NCI-H460 (cell line): ENCODE results near the gene CRYBG2. TPM values are rescaled to one million over a fixed set of nuclear protein-coding genes. Genes with fewer than 3 reads are reported as not detected.
A peak's percentile ranks its signal among the peaks of the same experiment; 100 is the strongest.
"Not testable (repeated sequence)": the region's sequence is repeated elsewhere in the genome, so short reads cannot be mapped to it uniquely, and the experiment has no call there.

Experiments
- DNase-seq: peaks from one replicate; pipeline ENCODE4 v3.0.0-alpha.2; 2016; ENCODE audit warnings: low read depth; ENCODE audit errors: extremely low read depth
- total RNA-seq: library from RNA; depleted of rRNA; stranded (reverse); fragments of >200 nt; shearing (Covaris generic); gene quantifications from 2 replicates; pipeline ENCODE4 v1.2.3, GENCODE V29; 2014

The CRYBG2 gene
- total RNA-seq, 1 experiment from 2014 or later: 0.20 TPM

DNA sequence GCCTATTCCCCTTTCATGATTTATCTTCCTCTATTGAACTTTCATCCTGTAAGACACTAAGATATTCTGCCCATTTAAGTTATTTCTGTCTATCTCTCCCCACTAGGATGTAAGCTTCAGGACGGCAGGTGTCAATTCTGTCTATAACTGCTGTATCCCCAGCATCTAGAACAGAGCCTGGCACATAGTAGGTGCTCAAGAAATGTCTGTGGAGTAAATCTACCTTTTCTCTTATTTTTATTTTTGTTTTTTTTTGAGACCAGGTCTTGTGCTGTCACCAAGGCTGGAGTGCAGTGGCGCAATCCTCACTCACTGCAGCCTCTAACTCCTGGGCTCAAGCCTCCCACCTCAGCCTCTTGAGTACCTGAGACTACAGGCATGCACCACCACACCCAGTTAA is 30.5 kb downstream of the CRYBG2 start:
- DNase-seq: no peak

DNA sequence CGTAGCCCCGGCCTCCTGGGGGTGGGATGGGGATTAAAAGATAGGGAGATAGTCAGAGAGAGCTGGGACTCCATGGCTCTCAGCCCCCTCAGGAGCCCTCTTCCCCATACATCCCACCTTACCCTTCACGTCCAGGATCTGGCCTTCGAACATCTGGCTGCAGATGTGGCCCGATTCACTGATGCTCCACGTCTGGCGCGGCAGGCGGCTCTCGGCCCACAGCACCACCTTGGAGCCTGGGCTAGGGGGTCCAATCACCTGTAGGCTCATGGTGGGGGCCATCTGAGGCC is 31.9 kb downstream of the CRYBG2 start:
- DNase-seq: no peak

DNA sequence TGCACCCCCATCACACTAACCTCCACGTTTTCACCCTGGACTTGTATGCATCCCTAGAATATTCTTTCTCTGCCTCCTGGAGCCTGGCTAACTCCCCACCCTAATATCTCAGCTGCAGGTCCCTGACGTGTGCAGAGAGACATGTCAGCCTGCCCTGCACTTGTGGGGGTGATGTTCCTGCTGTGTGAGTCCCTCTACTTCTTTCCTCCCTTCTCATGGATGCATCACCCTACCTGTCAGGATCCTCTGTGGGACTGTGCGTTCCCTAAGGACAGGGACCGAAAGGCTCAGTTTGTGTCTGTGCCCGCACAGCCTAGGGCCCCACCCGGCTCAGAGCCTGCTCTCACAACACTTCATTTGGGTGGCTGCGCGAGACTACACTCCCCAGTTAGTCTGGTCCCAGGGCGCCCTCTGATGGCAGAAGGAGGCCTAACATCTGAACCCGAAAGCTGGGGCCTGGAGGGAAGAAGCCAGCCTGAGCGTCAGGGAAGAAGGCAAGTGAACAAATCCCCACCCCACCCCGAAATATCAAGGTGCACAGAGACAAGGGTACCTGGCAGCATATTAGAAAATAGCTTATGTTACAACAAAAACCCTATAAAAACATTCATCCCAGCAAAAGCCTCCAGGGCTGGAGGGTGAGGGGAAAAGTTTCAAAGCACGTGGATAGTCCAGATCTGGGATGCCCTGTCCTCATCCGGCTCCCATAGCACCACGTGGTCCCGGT is 32.5 kb downstream of the CRYBG2 start:
- peak; percentile 78 for DNase-seq

DNA sequence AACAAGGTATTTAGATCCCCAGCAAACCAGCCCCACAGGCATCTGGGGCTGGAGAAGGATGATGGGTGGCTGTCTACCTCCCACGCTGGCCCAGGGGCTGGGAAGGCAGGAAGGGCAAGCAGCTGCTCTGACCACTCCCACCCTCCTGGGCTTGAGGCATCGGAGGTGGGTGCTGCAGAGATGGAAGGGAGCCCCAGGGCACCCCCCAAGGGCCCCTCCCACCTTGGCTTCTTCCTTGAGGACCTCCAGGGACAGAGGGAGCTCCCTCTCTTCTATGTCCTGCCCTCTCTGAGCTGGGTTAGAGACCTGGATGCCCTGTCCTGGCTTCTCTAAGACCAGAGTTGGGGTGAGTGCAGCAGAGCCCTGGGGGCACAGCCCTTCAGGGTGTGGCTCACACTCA is 33.0 kb downstream of the CRYBG2 start:
- DNase-seq: no peak

DNA sequence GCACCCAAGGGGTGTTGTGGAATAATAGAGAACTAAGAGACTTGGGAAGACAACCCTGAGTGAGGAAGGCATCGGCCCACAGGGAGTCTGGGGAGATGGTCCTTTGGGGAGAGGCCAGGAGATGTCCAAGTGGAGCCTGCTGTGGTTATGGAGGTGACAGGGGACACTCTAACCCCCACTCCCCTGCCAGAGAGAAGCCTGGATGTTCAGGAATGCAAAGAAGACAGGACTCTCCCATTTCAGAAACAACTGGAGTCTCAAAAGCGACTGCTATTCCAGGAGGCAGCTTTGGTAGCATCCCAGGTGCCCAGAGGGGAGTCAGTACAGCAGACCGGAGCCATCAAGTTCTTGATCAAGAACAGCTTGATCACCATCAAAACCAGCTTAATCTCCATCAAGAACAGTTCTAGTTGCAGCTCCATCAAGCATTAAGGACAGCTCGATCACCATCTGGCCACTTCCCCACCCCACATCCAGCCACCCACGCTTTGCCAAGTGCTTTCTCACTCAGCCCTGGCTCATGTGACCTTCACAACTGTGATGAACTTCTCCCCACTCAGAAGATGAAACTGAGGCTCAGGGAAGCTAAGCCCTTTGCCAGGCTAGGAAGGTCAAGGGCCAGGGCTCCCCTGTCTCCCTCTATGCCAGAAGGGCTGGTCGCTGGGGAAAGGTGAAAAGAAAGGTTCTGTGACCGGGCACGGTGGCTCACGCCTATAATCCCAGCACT is 35.4 kb downstream of the CRYBG2 start:
- DNase-seq: no peak

DNA sequence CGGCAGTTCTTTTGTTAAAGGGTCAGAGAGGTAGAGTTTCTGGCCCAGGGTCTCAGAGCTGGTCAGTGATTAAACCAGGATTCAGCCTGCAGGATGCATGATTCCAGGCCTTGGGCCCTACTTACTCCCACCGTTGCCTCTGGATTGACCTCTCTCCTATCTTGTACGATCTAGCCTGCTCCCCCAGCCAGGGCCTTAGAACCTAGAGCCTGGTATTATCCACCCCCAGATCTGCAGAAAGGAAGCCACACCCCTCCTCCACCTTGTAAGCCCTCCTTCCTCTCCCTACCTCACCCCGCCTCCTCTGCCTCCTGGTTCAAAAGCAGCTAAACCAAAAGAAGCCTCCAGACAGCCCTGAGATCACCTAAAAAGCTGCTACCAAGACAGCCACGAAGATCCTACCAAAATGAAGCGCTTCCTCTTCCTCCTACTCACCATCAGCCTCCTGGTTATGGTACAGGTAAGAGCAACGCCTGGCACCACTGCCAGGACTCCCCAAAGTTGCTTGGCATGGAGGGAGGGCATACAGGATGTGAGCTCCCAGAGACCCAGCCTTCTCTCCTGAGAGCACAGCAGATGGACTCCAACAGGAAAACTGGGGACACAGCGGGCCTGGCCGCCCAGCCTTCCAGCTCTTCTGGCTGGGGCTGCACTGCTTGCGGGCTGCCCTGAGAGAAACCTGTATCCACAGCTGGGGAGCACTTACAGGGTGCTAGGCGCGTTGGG is 36.2 kb downstream of the CRYBG2 start, which contains the start of gene CD52:
Gene CD52, plus strand, starts transcription at position 347 of the 726 bp plus-strand sequence. Its CDS starts 60 bp downstream, at position 407.
- DNase-seq: no peak

DNA sequence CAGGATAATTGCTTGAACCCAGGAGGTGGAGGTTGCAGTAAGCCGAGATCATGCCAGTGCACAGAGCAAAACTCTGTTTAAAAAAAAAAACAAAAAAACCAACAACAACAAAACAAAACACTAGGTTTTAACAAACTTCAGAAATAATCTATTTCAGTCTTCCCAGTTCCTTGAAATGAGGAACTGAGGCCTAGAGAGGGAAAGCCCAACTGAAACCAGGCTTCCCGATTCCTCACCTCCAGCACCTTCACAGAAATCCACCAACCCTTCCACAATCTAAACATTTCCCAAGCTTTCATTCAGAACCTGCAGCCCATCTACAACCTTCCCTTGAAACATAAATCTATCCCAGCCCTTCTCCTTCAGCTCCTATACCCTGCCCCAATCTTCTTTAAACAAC is 36.8 kb downstream of the CRYBG2 start:
- DNase-seq: no peak

DNA sequence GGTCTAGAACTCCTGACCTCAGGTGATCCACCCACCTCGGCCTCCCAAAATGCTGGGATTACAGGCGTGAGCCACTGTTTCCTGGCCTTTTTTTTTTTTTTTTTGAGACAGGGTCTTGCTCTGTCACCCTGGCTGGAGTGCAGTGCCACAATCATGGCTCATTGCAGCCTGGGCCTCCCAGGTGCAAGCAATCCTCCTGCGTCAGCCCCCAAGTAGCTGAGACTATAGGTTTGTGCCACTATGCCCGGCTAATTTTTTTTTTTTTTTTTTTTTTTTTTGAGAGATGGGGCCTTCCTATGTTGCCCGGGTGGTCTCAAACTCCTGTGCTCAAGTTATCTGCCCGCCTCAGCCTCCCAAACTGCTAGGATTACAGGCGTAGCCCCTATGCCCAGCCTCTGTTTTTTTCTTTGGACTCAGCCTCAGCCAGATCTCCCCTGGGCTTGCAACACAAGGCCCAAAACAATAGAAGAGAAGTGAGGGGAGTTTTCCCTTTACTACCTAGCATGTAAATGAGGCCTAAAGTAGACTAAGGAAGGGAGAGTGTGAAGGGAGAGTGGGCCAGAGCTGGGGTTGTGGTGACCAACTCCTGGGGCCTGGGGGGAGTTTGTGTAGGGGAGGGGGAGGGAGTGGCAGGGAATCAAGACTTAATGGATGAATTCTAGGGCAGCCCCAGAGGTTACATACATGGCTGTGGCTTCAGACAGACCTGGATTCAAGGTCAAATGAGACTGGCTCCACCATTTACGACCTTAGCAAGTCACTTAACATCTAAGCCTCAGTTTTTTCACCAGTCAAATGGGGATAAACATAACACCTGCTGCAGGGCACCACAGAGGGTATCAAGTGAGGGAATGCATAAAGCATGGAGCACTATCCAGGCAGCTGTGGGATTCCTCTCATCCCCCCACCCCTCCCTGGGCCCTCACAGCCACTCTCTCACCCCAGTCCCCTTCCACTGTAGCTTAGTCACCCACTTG is 37.8 kb downstream of the CRYBG2 start:
- DNase-seq: no peak

DNA sequence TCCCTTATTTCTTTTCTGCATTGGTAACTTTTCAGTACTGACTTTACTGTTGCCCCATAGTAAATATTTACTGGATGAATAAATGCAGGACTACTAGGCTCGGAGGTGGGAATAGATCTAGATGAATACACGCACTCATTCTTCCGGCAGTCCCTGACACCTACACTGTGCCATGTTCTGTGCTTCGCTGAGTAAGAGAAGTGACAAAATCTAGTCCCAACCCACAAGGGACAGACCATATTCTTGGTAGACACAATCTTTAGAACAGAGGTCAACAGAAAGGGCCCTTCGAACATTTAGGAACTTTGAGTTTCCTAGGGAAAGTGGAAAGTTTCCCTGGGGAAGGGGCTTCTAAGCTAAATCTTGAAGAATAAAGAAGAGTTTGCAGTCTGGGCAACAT is 39.4 kb downstream of the CRYBG2 start:
- DNase-seq: no peak

DNA sequence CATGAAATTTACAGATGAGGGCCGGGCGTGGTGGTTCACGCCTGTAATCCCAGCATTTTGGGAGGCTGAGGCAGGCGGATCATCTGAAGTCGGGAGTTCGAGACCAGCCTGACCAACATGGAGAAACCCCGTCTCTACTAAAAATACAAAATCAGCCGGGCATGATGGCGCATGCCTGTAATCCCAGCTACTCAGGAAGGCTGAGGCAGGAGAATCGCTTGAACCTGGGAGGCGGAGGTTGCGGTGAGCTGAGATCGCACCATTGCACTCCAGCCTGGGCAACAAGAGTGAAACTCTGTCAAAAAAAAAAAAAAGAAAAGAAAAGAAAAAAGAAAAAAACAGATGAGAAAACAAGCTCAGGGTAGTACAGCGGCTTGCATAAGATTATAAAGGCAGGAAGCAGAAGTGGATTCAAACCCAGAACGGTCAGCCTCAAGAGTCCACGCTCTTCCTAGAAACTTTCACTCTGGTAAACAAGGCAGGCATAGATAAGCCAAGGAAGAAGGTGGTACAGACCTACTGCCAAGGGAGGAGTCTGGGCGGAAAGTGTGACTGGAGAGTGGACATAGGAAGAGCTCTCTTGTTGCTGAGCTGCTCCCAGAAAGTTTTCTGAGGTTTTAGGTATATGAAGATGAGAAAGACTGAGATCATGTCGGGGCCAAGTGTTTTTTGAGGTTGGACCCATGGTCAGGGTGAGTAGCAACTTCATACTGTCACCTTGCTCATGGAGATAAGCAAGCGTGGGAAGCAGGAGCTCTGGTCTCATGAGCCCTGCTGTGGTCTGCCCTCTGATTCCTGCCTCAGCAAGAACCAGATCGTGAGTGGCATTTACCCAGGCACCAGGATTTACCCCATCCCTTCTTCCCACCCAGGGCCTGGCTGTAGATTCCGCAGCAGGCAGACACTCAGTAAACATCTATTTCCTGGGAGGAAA is 45.7 kb downstream of the CRYBG2 start:
- DNase-seq: not testable (repeated sequence)

DNA sequence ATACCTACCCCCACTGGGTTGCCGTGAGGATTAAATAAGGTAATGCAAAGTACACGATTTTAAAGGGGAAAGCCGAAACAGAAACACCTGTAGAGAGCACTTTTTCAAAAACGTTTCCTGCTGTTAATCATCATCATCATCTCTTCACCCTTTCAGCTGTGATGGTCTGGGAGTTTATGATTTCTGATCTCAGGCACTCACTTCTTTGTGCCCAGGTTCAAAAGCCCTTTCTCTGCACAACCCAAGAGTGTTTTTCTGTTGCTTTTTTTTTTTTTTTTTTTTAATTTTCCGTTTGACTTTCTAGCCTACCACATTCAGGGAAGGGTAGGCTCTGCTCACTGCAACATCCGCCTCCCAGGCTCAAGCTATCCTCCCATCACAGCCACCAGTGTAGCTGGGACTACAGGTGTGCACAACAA is 46.6 kb downstream of the CRYBG2 start:
- no peak for DNase-seq

DNA sequence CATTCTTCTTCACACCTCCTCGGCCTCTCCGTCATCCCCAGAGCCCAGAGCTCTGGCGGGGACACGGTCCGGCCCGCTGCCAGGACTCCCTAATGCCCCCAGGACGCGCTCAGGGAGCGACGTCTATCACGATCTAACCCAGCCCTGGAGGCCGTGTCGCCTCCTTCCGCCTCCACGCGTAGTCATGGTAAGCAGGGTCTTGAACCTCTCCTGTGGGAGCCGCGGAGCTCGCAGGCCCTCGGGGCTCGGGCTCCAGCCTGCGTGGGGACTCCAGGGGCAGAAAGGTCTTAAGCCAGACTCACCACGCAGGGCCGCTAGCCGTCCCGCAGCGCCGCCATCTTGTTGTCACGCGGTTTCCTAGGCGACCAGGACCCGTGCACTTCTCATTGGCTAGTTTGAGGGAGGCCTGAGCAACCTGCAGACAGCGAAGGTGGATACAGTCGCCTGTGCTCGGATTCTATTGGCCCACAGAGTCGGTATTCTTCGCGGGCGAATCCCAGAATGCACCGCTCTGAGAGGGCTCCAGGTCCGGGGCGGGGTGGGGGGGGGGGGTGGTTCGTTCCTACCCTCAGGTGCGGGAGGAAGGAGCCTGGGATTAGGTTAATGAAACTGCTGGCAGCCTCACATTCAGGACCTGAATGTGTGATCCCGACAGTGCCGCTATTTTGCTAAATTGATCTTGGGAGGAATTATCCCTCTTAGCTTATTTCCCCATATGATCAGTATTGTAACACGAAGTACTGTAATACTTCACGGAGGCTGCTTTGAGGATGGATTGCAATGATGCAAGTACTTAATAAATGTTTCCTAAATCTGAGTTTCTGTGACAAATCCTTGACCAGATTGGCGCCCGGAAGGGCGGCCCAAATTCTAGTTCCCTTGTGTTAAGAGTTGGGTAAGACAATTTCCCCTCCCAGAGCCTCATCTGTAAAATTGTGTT is 47.4 kb downstream of the CRYBG2 start, which contains the start of gene UBXN11:
Gene UBXN11, minus strand, starts transcription at position 347 of the 940 bp plus-strand sequence. CDS start 3,753 bp downstream, outside the sequence.
- DNase-seq: peak; percentile 92

DNA sequence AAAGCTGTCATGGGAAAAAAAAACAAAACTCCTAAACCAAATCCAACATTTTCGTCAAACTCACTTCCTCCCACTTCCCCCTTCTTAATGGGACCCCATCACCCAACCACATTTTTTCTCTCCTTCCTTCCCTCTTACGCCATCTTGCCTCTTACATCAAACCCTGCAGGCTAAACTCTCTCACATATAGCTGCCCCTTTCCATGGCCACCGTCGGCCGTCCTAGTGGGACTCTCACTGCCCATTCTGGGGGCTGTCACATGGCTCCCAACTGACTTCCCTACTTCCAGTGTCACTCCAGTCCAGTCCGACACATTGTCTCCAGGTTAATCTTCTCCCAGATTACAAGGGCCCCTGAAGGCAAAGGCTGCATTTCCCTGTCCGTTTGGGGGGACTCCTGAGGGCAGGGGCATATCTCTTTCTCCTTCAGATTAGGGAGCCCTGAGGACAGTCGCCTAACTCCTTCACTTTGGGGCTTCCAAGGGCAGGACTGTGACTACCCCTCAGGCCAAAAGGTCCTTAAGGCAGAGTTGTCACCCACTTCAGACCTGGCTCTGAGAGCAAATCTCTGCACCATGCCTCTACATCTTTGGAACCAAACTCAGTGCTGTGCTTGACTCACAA is 48.2 kb downstream of the CRYBG2 start:
- no peak for DNase-seq

DNA sequence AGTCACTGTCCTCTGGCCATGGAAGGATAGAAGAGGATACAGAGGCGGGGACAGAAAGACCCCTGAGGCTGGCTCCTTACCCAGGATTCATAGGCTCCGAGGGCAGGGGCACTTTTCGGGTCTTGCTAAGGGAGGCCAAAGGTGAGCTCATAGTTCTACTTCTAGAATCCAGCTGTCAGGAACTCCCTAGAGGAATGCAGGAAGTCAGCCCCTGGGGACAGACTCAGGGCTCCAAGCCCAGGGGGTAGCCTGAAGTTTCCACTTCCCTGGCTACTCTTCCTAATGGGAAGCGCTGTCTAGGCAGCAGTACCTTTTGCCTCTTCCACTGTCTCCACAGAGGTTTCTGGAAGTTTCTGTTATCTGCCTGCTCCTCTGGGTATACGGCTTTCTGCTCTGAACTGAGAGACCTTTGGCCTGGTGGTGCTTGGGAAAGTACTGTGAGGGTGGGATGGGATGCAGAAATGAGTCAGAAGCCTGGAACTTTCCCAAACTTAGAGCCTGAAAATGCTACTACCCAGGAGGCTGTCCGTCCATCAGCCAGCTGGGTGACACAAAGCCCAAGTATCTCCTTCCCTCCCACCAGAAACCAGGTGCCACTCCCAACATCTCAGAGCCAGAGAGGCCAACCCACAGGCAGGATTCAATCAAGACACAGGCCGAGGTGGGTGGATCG is 51.1 kb downstream of the CRYBG2 start:
- no peak for DNase-seq

DNA sequence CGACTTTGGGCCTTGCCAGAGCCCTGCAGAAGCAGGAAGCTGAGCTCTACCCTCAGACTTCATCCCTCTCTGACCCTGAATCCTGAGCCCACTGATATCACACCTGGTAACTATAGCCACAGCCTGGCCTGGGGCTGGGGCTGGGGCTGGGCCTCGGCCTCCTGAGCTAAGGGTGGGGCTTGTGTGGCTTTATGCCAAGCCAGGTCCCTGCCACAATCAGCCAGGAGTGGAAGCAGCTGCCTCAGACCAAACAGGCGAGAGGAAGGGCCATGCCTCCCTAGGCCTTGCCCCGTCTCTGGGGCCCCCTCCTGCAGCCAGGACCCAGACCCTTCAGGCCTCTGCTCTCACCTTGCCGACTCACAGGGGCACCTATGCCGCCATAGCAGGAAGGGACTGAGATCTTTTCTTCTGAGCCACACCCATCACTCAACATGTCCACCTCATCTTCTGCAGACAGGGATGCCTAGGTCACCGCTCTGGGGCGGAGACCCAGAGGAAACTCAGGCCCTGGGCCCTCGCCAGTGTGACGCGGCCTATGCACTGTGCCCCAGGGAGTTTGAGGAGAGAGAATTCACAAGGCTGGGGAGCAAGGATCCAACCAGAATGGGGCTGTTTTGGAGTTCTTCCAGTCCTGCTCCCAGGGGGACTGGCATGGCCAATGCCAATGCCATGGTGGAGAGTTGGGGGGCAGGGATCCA is 53.2 kb downstream of the CRYBG2 start:
- no peak for DNase-seq

DNA sequence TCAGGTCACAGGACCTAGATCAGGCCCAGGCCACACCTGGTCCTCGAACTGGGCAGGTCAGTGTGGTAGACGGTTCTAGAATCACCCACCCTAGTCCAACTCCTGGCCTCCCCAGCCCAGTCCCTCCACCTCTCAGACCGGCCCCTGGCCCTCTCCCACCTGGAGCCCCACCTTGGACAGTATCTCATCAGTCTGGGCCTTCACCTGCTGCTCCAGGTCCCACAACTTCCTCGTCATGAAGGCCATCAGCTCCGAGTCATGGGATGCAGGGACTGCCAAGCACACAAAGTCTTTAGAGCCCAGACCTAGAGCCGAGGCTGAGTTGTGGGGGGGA is 56.2 kb downstream of the CRYBG2 start:
- no peak for DNase-seq
